ENCODE results near the gene SMC1B.
"Not testable (repeated sequence)": the region's sequence is repeated elsewhere in the genome, so short reads cannot be mapped to it uniquely, and the experiment has no call there.

SMC1B gene

GRCh38 chr22:45446216-45446615, 32.8 kb upstream of the SMC1B start:
- no peak for DNase-seq (ENCODE audit: low read depth in 1 of 2, low spot score in 1 of 2)

DNA sequence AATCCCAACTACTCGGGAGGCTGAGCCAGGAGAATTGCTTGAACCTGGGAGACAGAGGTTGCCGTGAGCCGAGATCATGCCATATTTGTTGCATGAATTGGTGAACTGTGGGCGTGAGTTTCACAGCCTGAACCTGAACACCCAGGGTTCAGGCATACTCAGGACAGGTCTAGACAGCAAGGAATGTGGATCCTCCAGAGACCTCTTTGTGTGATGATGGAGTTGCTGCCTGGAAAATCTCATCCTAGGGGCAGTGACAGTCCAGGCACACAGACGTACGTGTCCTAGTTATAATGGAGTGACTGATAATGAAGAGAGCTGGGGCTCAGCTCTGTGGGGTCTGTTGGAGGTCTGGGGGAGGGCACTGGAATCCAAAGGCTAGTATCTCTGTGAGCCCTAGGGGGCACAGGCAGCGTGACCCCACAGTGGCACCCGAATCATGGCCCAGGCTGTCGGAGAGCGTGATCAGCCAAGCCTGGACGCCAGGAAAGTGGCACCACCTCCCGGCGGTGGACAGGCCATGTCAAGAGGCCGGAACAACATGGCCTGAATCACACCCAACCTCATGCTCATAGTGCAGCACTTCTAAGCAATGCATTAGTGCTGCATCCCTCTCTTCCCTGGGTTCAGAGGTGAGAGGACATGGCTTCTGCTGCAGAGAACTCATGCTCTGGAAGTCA, 31.8 kb upstream of the SMC1B start:
- DNase-seq (ENCODE audit: low read depth in 1 of 2, low spot score in 1 of 2), result no peak

DNA sequence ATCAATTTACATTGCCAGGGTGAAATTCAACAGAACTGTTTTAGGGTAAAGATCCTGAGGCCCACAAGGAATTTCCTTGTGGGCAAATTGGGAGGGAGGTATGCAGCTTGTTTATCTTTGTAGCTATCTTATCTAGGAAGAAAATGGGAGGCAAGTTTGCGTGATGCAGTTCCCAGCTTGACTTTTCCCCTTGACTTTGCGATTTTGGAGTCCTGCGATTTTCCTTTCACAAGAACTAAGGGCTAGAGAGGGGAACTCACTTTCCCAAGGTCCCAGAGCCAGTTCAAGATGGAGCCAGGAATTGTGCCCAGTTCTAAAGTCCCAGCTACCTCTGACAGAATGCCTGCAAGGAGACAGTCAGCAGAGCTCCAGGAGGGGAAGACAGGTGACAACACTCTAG, 30.8 kb upstream of the SMC1B start:
- DNase-seq (ENCODE audit: low read depth in 1 of 2, low spot score in 1 of 2), result no peak

DNA sequence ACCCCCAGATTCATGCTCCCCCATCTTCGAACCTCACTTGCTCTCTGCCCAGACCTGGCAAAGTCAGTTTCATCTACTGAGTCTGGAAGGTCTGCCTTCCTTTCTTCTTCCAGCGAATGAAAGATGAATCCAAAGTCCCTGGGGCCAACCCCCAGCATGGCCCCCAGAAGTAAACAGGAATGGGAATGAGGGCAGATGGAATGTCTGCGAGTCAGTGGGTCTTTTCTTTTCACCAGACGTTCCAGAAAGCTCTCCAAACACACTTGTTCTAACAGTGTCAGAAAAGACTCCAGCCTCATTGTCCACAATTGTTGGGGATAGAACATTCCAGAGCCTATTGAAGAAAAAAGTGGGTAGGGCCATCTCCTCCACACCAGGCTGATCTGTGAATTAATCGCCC, 28.7 kb upstream of the SMC1B start:
- DNase-seq (ENCODE audit: low read depth in 1 of 2, low spot score in 1 of 2), result no peak

- DNase-seq (ENCODE audit: low read depth in 1 of 2, low spot score in 1 of 2), result no peak
Measured at GRCh38 chr22:45441138-45441537, 27.7 kb upstream of the SMC1B start.

GRCh38 chr22:45440688-45441087, 27.3 kb upstream of the SMC1B start:
- not testable (repeated sequence) for DNase-seq (ENCODE audit: low read depth in 1 of 2, low spot score in 1 of 2)

DNA sequence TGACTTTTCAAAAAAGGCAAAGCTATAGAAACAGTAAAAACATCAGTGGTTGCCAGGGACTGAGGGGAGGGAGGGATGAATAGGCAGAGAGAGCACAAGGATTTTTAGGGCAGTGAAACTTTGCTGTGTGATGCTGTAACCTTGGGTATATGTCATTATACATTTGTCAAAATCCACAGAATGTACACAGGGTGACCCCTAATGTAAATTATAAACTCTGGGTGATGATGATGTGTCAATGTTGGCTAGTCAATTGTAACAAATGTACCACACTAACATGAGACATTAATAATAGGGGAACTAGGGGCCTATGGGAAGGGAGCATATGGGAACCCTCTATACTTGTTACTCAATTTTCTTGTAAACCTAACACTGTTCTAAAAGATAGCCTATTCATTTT, 24.9 kb upstream of the SMC1B start:
- DNase-seq (ENCODE audit: low read depth in 1 of 2, low spot score in 1 of 2), result no peak

DNA sequence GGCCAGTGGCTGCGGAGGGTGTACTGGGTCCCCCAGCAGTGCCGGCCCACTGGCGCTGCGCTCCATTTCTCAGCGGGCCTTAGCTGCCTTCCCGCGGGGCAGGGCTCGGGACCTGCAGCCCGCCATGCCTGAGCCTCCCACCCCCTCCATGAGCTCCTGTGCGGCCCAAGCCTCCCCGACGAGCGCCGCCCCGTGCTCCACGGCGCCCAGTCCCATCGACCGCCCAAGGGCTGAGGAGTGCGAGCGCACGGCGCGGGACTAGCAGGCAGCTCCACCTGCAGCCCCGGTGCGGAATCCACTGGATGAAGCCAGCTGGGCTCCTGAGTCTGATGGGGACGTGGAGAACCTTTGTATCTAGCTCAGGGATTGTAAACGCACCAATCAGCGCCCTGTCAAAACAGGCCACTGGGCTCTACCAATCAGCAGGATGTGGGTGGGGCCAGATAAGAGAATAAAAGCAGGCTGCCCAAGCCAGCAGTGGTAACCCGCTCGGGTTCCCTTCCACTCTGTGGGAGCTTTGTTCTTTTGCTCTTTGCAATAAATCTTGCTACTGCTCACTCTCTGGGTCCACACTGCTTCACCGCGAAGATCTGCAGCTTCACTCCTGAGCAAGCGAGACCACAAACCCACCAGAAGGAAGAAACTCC, 23.6 kb upstream of the SMC1B start:
- DNase-seq (ENCODE audit: low read depth in 1 of 2, low spot score in 1 of 2), result not testable (repeated sequence)

GRCh38 chr22:45435544-45436139, 22.2 kb upstream of the SMC1B start:
- peak; percentile 62 to 63 for DNase-seq (ENCODE audit: low read depth in 1 of 2, low spot score in 1 of 2)

GRCh38 chr22:45434981-45435380, 21.6 kb upstream of the SMC1B start:
- DNase-seq (ENCODE audit: low read depth in 1 of 2, low spot score in 1 of 2), result no peak

DNA sequence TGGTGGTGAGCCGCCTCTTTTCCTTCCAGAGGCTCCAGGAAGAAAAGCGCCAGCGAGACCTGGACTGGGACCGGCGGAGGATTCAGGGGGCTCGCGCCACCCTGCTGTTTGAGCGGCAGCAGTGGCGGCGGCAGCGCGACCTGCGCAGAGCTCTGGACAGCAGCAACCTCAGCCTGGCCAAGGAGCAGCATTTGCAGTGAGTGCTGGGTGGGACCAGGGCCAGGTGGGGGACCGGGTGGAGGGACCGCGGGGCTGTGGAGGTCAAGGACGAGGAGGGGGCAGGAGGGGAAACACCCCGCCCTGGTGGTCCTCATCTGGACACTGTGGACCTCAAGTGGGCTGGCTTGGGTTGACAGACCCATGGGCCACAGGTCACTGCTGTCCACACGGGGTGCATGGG, 17.5 kb upstream of the SMC1B start:
- DNase-seq (ENCODE audit: low read depth in 1 of 2, low spot score in 1 of 2), result no peak

DNA sequence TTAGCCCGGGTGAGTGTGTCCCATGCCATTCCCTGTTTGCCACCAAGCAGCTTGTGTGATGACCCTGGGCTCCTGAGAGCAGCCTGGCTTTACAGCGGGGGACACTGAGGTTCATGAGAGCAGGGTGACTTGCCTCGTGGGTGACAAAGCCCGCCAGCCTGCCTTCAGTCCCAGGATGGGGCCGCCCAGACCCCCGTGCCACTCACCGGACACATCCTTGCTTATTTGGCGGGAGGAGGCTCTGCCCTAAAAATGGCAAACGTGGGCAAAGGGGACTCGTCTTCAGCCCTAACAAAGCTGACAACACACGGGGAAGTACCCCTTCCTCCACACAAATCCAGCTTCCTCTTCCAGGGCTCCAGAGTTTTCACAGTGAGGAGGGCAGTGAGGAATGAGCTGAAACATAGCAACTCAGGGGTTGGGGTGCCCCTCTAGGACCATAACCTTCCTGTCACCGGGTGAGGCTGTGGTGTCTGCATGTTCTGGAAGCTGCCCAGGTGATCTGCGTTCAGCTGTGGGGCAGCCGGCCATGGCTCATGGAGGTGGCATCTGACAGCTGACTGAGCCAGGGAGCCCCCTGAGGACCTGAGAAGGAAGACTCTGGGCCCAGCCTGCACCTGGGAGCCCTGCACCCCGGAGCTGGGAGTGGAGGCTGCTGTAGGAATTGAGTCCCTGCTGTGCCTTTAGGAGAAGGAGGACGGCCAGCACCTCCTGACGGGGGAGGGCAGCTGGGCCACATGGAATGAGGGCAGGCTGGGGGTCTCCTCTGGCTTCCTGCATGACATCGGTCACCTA, 16.8 kb upstream of the SMC1B start:
- no peak for DNase-seq (ENCODE audit: low read depth in 1 of 2, low spot score in 1 of 2)

- DNase-seq (ENCODE audit: low read depth in 1 of 2, low spot score in 1 of 2), result no peak
Measured at GRCh38 chr22:45429424-45429823, 16.0 kb upstream of the SMC1B start.

DNA sequence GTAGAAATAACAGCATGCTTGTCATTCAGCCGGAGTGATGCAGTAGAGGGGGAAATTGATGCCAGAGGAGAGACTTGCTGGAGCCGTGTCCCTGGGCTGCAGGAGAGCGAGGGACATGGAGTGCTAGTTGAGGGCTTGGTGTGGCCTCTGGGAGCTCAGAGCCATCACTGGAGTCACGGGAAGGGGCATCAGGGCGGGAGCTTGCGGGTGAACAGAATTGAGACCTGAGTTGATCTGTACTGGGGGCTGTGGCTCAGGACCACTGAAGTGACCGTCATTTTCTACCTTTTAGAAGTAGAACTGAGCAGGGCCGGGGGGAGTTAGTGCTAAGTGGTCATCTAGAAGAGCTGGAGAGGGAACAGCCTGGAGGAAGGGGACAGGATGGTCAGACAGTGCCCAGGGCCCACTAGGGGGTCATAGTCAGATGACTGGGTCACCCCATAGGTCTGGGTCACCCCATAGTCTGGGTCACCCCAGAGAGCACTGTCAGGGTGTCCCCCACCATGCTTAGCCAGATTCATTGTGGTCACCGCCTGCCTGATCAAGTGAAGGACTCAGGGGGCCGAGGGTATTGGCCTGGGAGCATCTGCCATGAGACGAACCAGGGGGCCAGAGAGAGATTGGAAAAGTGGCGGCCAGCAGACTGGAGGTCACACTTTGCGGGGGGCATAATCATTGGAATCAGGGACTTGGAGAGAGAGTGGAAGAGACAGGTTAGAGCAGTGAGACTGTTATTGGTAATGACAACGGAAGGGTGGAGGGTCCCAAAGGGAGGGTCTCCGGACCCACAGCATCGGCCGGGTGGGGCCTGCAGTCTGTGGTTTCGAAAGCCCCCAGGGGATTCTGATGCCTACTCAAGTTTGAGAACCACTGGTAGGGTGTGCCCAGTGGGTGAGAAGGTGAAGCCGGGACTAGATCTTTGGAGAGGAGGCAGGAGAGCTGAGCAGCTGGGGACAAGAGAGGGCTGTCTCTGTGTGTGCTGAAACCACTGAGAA, 15.3 kb upstream of the SMC1B start:
- no peak for DNase-seq (ENCODE audit: low read depth in 1 of 2, low spot score in 1 of 2)

- no peak for DNase-seq (ENCODE audit: low read depth in 1 of 2, low spot score in 1 of 2)
Measured at GRCh38 chr22:45427114-45427513, 13.7 kb upstream of the SMC1B start.

DNA sequence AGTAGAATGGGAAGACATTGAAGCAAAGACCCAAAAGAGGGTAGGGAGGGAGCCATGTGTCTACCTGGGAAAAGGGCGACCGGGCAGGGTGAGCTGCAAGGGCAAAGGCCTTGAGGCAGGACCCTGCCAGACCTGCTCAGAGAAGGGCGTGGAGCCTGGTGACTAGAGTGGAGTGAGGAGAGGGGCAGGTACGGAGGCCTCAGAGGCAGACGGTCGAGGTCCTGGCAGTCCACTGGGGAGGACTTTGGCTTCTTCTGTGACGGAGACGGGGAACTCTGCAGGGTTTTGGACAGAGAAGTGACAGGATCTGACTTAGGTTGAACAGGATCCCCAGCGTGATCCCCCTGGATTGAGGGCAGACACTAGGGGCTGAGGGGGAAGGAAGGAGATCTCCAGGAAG, 13.0 kb upstream of the SMC1B start:
- DNase-seq (ENCODE audit: low read depth in 1 of 2, low spot score in 1 of 2), result no peak

- DNase-seq (ENCODE audit: low read depth in 1 of 2, low spot score in 1 of 2), result no peak
Measured at GRCh38 chr22:45425531-45426265, 12.3 kb upstream of the SMC1B start.

DNA sequence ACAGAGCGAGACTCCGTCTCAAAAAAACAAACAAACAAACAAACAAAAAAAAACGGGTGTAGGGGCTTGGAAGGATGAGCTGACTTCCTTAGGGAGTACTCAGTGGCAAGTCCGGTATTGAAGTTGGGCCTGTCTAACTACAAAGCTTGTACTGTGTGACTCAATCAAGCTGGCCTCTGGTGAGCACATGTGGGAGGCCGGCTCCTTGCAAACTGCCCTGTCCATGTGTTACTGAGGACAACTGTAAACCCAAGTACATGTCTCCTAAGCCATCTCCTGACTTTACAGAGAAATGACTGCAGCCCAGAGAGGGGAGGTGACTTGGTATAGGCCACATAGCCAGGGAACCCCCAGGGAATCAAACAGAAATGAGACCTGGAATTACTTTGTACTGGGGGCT, 11.7 kb upstream of the SMC1B start:
- DNase-seq (ENCODE audit: low read depth in 1 of 2, low spot score in 1 of 2), result no peak

GRCh38 chr22:45424241-45424731, 10.9 kb upstream of the SMC1B start:
- no peak for DNase-seq (ENCODE audit: low read depth in 1 of 2, low spot score in 1 of 2)

DNA sequence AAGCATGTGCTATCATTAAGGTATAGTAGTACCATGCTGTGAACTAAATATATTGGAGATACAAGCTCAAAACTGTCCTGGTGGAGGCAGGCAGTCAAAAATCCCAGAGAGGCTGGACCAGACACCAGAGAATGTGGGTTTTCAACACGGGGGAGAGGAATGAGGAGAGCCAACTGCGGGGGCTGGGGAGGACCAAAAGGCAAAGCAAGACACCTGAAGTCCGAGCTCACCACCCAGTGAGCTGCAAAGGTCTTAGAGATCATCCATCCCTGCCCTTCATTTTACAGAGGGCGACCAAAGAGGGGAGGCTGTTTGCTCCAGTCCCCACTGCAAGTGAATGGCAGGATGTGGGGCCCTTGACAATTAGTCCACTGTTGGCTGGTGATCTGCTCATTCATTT, 10.1 kb upstream of the SMC1B start:
- no peak for DNase-seq (ENCODE audit: low read depth in 1 of 2, low spot score in 1 of 2)

Data from stimulated activated CD4-positive, alpha-beta T cell treated with anti-CD3 and anti-CD28 coated beads, Interleukin-15, amount 100 ng/mL, for 1 hour (primary cell).